PC-9 (cell line): ENCODE results near the gene CST4. TPM values are rescaled to one million over a fixed set of nuclear protein-coding genes. Genes with fewer than 3 reads are reported as not detected.
A peak's percentile ranks its signal among the peaks of the same experiment; 100 is the strongest.
"Not testable (repeated sequence)": the region's sequence is repeated elsewhere in the genome, so short reads cannot be mapped to it uniquely, and the experiment has no call there.

ENCODE experiments used
- BruUV-seq: library from RNA; stranded (reverse); fragments of 400-500 nt; replicated peaks from 2 replicates; lab custom pipeline; 2021; lab: Mats Ljungman, UMichigan
- CTCF ChIA-PET: fragments of 300-600 bp; sonication (Branson Sonifier 250); formaldehyde crosslinking; loops from one replicate; lab custom pipeline; 2022; ENCODE audit warnings: antibody characterized with exemption; lab: Charles Lee
- POLR2A ChIA-PET: fragments of 300-600 bp; sonication (Branson Sonifier 250); formaldehyde crosslinking; loops from one replicate; lab custom pipeline; 2022; ENCODE audit warnings: antibody characterized with exemption; ENCODE audit not compliant: unreplicated experiment; lab: Charles Lee
- DNase-seq, 2 experiments: peaks; one replicate each; pipeline versions ENCODE4 v3.0.0 to v3.0.0-alpha.2; 2015 to 2022; ENCODE audit warnings: mixed read lengths in 1 of 2
- H2AFZ ChIP-seq: fragments of 200-600 bp; sonication (generic); 2 replicates; pipeline ENCODE4 v1.8.1; 2017; ENCODE audit warnings: antibody characterized with exemption
- H3F3A ChIP-seq: fragments of 200-600 bp; sonication (generic); 2 replicates; pipeline ENCODE4 v1.8.1; 2017; ENCODE audit warnings: antibody characterized with exemption, mild to moderate bottlenecking, low read depth; ENCODE audit not compliant: insufficient read depth
- H3K27ac ChIP-seq: fragments of 200-600 bp; sonication (generic); 2 replicates; pipeline ENCODE4 v1.6.1; 2016; ENCODE audit warnings: mixed run types
- H3K27me3 ChIP-seq: fragments of 200-600 bp; sonication (generic); 2 replicates; pipeline ENCODE4 v1.6.1; 2016; ENCODE audit warnings: low read depth, mixed run types; ENCODE audit not compliant: insufficient read depth
- H3K36me3 ChIP-seq: fragments of 200-600 bp; sonication (generic); 2 replicates; pipeline ENCODE4 v1.6.1; 2016; ENCODE audit warnings: low read depth, mixed run types
- H3K4me1 ChIP-seq: fragments of 200-600 bp; sonication (generic); replicated peaks from 2 replicates; pipeline ENCODE4 v1.6.1; 2016; ENCODE audit warnings: mixed run types; ENCODE audit not compliant: insufficient read depth
- H3K4me2 ChIP-seq: fragments of 200-600 bp; sonication (generic); 2 replicates; pipeline ENCODE4 v1.6.1; 2017; ENCODE audit warnings: mixed run types
- H3K4me3 ChIP-seq: fragments of 200-600 bp; sonication (generic); 2 replicates; pipeline ENCODE4 v1.6.1; 2016; ENCODE audit warnings: mixed run types
- H3K79me2 ChIP-seq: fragments of 200-600 bp; sonication (generic); 2 replicates; pipeline ENCODE4 v1.6.1; 2017; ENCODE audit warnings: low read depth, mixed run types
- H3K9me2 ChIP-seq: fragments of 200-600 bp; sonication (generic); 2 replicates; pipeline ENCODE4 v1.8.1; 2017; ENCODE audit warnings: mild to moderate bottlenecking; ENCODE audit not compliant: insufficient read depth
- H3K9me3 ChIP-seq: fragments of 200-600 bp; sonication (generic); 2 replicates; pipeline ENCODE4 v1.8.1; 2016; ENCODE audit warnings: low read depth; ENCODE audit not compliant: insufficient read depth
- H4K20me1 ChIP-seq: fragments of 200-600 bp; sonication (generic); 2 replicates; pipeline ENCODE4 v1.8.1; 2017; ENCODE audit not compliant: insufficient read depth
- EZH2 ChIP-seq: fragments of 200-600 bp; sonication (generic); IDR thresholded peaks from 2 replicates; pipeline ENCODE4 v1.8.0; 2017; ENCODE audit warnings: antibody characterized with exemption, low read depth
- intact Hi-C: fragments of 100-400 bp; cut with micrococcal nuclease; formaldehyde crosslinking; loops from one replicate; pipeline ENCODE4 v1.10.0; 2022; ENCODE audit not compliant: unreplicated experiment
- total RNA-seq: library from RNA; stranded (reverse); gene quantifications from 2 replicates; pipeline ENCODE4 v1.2.3, GENCODE V29; 2021
- TF ChIP-seq, protein P1 (sequence below): fragments of 200-600 bp; sonication (generic); conservative IDR thresholded peaks from 2 replicates; pipeline ENCODE4 v1.6.1; 2017; ENCODE audit warnings: mixed run types, antibody characterized with exemption, mild to moderate bottlenecking, moderate library complexity

Gene CST4
- total RNA-seq, 1 experiment from 2014 or later, result not detected

DNA sequence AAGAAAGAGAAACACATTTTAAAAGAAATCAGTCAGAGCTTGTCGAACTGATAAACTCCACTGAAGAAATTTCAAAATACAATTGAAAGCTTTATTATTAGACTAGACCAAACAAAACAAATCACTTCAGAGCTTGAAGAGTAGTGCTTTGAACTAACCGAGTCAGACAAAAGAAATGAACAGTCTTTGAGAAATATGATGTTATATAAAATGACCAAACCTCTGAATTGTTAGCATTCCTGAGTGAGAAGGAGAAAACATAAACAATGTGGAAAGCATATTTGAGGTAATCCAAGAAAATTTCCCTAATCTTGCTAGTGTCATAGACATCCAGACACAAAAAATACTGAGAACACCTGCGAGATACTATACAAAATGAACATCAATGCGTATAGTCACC is 13.2 kb upstream of the CST4 start:
- CTCF ChIA-PET, result no interaction called here
- Histone ChIP-seq H3K36me3 (no peaks in the 10 kb centered on the region), H3K9me2 (no peaks in the 10 kb centered on the region), H3K27me3 (no peaks in the 10 kb centered on the region), H3K9me3 (no peaks in the 10 kb centered on the region), H3K79me2 (no peaks in the 10 kb centered on the region), H3F3A (no peaks in the 10 kb centered on the region), H2AFZ (no peak overlapping the region), H3K4me1 (peaks cover 12% of the 10 kb centered on the region; the same call in 1 of the 2 replicates), H3K27ac (no peak overlapping the region; the same call in 1 of the 2 replicates), H3K4me3 (no peak overlapping the region), H3K4me2 (no peak overlapping the region), H4K20me1 (no peaks in the 10 kb centered on the region)
- BruUV-seq, result no TSS peak
- no peak for TF ChIP-seq EZH2
- TF ChIP-seq, protein P1, sequence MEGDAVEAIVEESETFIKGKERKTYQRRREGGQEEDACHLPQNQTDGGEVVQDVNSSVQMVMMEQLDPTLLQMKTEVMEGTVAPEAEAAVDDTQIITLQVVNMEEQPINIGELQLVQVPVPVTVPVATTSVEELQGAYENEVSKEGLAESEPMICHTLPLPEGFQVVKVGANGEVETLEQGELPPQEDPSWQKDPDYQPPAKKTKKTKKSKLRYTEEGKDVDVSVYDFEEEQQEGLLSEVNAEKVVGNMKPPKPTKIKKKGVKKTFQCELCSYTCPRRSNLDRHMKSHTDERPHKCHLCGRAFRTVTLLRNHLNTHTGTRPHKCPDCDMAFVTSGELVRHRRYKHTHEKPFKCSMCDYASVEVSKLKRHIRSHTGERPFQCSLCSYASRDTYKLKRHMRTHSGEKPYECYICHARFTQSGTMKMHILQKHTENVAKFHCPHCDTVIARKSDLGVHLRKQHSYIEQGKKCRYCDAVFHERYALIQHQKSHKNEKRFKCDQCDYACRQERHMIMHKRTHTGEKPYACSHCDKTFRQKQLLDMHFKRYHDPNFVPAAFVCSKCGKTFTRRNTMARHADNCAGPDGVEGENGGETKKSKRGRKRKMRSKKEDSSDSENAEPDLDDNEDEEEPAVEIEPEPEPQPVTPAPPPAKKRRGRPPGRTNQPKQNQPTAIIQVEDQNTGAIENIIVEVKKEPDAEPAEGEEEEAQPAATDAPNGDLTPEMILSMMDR, result no peak
- POLR2A ChIA-PET, result no interaction called here
- intact Hi-C loops, result no loop called here
- DNase-seq, result no peak

DNA sequence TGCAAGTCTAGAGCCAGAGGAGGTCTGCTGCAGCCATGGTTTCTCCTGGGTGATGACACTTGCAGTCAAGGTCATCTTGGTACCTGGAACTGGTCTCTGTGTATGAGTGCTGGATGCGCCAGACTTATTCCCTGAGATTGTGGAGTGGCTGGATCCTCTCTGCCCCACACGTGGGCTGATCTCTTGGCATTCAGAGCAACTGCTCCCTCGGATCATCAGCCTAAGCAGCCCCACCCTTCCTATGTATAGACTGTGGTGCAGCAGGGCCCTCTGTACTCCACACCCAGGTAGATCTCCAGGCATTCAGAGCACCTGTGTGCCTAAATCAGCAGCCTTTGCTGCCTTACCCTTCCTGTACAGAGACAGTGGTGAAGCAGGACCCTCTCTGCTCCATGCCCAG is 12.1 kb upstream of the CST4 start:
- intact Hi-C loops, result no loop called here
- no peaks in the 10 kb centered on the region for H3K36me3 ChIP-seq

DNA sequence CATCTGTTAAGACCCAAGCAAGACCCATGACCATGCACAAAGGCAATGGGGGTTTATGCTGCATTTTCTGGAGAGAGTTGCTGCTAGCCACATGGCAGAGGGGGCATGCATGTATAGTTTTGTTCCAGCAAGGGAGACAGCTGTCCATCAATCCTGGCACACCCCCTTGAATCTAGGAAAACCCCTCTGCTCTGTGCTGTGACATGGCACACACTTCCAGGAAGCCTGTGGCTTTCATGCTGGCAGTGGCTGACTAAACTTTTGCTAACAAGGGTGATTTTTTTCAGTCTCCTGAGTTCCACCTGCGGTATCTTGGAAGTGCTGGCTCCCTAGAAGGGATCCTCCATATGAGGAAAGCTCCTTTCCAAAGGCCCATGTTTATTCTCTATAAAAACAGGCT is 9.1 kb upstream of the CST4 start:
- no peak overlapping the region for H3K27ac ChIP-seq
- H2AFZ ChIP-seq, result no peak overlapping the region
- ChIA-PET POLR2A (no interaction called here), CTCF (no interaction called here)
- H3F3A ChIP-seq, result peaks cover 7% of the 10 kb centered on the region; the same call in 1 of the 2 replicates
- BruUV-seq, result no TSS peak
- no peak overlapping the region for H3K4me3 ChIP-seq
- no peaks in the 10 kb centered on the region for H3K36me3 ChIP-seq
- H3K4me1 ChIP-seq, result peaks cover 36% of the 10 kb centered on the region
- no peaks in the 10 kb centered on the region for H3K9me2 ChIP-seq
- no peaks in the 10 kb centered on the region for H4K20me1 ChIP-seq
- no peaks in the 10 kb centered on the region for H3K27me3 ChIP-seq
- no peak for DNase-seq
- H3K79me2 ChIP-seq, result no peaks in the 10 kb centered on the region
- no peaks in the 10 kb centered on the region for H3K9me3 ChIP-seq
- intact Hi-C loops, result no loop called here
- H3K4me2 ChIP-seq, result no peak overlapping the region
- TF ChIP-seq, protein P1, result no peak

More for the DNA sequence above, 12.1 kb upstream of the CST4 start:
- TF ChIP-seq EZH2, result no peak
- TF ChIP-seq, protein P1, result no peak
- BruUV-seq, result no TSS peak
- Histone ChIP-seq H2AFZ (no peak overlapping the region), H3K27me3 (no peaks in the 10 kb centered on the region), H4K20me1 (no peaks in the 10 kb centered on the region), H3K4me3 (no peak overlapping the region), H3K4me2 (no peak overlapping the region), H3K9me2 (no peaks in the 10 kb centered on the region), H3K79me2 (no peaks in the 10 kb centered on the region), H3K9me3 (no peaks in the 10 kb centered on the region), H3F3A (no peaks in the 10 kb centered on the region), H3K27ac (no peak overlapping the region), H3K4me1 (peaks cover 12% of the 10 kb centered on the region; the same call in 1 of the 2 replicates)
- DNase-seq, result no peak
- CTCF ChIA-PET, result no interaction called here
- POLR2A ChIA-PET, result no interaction called here

DNA sequence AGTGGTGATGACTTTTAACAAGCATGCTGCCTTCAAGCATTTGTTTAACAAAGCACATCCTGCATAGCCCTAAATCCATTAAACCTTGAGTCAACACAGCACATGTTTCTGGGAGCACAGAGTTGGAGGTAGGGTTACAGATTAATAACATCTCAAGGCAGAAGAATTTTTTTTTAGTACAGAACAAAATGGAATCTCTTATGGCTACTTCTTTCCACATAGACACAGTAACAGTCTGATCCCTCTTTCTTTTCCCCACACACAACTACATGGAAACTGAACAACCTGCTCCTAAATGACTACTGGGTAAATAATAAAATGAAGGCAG is 6.2 kb upstream of the CST4 start:
- POLR2A ChIA-PET, H3K27ac ChIP-seq, DNase-seq, intact Hi-C loops, H2AFZ ChIP-seq, H3K9me2 ChIP-seq, H3K79me2 ChIP-seq, H3K9me3 ChIP-seq, H3F3A ChIP-seq, H3K4me3 ChIP-seq, H3K4me2 ChIP-seq, CTCF ChIA-PET, BruUV-seq, H3K36me3 ChIP-seq, H4K20me1 ChIP-seq, H3K27me3 ChIP-seq: not testable (repeated sequence)
- H3K4me1 ChIP-seq, result peaks cover 53% of the 10 kb centered on the region

DNA sequence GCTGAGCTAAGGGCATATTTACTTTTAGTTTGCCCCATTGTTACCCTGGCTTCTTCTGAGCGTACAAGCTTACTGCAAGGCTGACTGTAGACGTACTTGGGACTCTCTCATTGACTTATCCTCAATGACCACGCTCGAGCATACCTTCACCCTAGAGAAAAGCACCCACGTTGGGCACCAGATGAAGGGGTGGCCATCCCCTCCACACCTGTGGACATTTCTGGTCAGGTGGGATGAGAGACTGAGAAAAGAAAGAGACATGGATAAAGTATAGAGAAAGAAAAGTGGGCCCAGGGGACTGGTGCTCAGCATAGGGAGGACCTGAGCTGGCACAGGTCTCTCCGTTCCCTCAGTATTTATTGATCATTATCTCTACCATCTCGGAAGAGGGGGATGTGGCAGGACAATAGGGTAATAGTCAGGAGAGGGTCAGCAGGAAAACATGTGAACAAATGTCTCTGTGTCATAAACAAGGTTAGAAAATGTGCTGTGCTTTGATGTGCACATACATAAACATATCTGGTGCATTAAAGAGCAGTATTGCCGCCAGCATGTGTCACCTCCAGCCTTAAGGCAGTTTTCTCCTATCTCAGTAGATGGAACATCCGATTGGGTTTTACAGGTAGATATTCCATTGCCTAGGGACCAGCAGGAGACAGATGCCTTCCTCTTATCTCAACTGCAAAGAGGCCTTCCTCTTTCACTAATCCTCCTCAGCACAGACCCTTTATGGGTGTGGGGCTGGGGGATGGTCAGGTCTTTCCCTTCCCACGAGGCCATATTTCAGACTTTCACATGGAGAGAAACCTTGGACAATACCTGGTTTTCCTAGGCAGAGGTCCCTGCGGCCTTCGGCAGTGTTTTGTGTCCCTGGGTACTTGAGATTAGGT is 5.6 kb upstream of the CST4 start:
- H3K9me3 ChIP-seq, H4K20me1 ChIP-seq, DNase-seq, H2AFZ ChIP-seq, BruUV-seq, H3K36me3 ChIP-seq, H3F3A ChIP-seq, H3K4me3 ChIP-seq, H3K9me2 ChIP-seq, POLR2A ChIA-PET, H3K79me2 ChIP-seq, intact Hi-C loops, CTCF ChIA-PET, H3K27me3 ChIP-seq: not testable (repeated sequence)
- Histone ChIP-seq H3K4me2 (0 out of 2 replicates have a peak overlapping the region, but pooled peaks have one; percentile 43), H3K4me1 (peaks cover 59% of the 10 kb centered on the region), H3K27ac (peak overlapping the region; percentile 68; the same call in 1 of the 2 replicates)
